Kidney (tissue), 14 donors: ENCODE data around the gene TPM1. TPM values are rescaled to one million over a fixed set of nuclear protein-coding genes. Genes with fewer than 3 reads are reported as not detected.
A peak's percentile ranks its signal among the peaks of the same experiment; 100 is the strongest.

Experiments used
- DNase-seq, 5 donors: peaks; one replicate each; pipeline ENCODE4 v3.0.0-alpha.2; 2013 to 2020
- FAIRE-seq: peaks from 2 replicates; lab custom pipeline; 2012; peaks lifted over from hg19 to GRCh38; lab: Jason Lieb, UNC
- H3K27ac ChIP-seq, 2 donors: one replicate each; pipeline ENCODE4 v1.7.0; 2013; ENCODE audit warnings: low read depth in 2 of 2, low read length in 2 of 2, inconsistent platforms in 1 of 2
- H3K27me3 ChIP-seq: one replicate; pipeline ENCODE4 v1.7.1; 2013; ENCODE audit warnings: low read length, inconsistent platforms; ENCODE audit not compliant: control insufficient read depth, insufficient read depth
- H3K36me3 ChIP-seq, 3 donors: one replicate each; pipeline versions ENCODE4 v1.7.0 to v1.7.1; 2013; ENCODE audit warnings: low read length in 3 of 3, control low read depth in 1 of 3, inconsistent platforms in 1 of 3; ENCODE audit not compliant: insufficient read depth in 3 of 3, control insufficient read depth in 2 of 3
- H3K4me1 ChIP-seq, 3 donors: one replicate each; pipeline versions ENCODE4 v1.7.0 to v1.7.1; 2013; ENCODE audit warnings: low read length in 3 of 3, inconsistent platforms in 1 of 3, low read depth in 1 of 3; ENCODE audit not compliant: control insufficient read depth in 2 of 3, insufficient read depth in 2 of 3
- H3K4me3 ChIP-seq, 3 donors: one replicate each; pipeline versions ENCODE4 v1.7.0 to v1.8.1; 2013; ENCODE audit warnings: low read length in 3 of 3, control low read depth in 1 of 3, inconsistent platforms in 1 of 3
- H3K9ac ChIP-seq, 3 donors: one replicate each; pipeline versions ENCODE4 v1.7.0 to v1.7.1; 2013; ENCODE audit warnings: low read length in 3 of 3, control low read depth in 1 of 3, inconsistent platforms in 1 of 3
- H3K9me3 ChIP-seq, 3 donors: one replicate each; pipeline versions ENCODE4 v1.7.0 to v1.7.1; 2013; ENCODE audit warnings: low read length in 3 of 3, control low read depth in 1 of 3, inconsistent platforms in 1 of 3; ENCODE audit not compliant: control insufficient read depth in 2 of 3, insufficient read depth in 1 of 3
- intact Hi-C: fragments of 100-400 bp; cut with DNase I; formaldehyde crosslinking; loops from one replicate; pipeline ENCODE4 v1.11.1; 2022
- polyA plus RNA-seq: library from polyadenylated mRNA; stranded (reverse); fragments of 350-450 nt; fragmentation: Illumina TruSeq; extraction: RNeasy Lipid Tissue Mini Kit (QIAGEN cat#74804); gene quantifications from one replicate; pipeline ENCODE4 v1.2.3, GENCODE V29; 2014; ENCODE audit warnings: low read depth, low replicate concordance; ENCODE audit not compliant: insufficient read depth
- total RNA-seq: library from RNA; stranded (reverse); fragmentation: NEBNext Ultra II Directional; extraction: Animal tissue kit (Norgen Biotek cat#: 25700); gene quantifications from one replicate; pipeline ENCODE4 v1.2.1, GENCODE V29; 2021
- TF ChIP-seq, protein P1 (sequence below): IDR thresholded peaks from 3 replicates; pipeline ENCODE4 v1.5.1; 2012; ENCODE audit warnings: mild to moderate bottlenecking, moderate library complexity, borderline replicate concordance; ENCODE audit not compliant: insufficient read depth; ENCODE audit errors: extremely low read depth
- donor health status: control.
- donor health status: control.
- donor health status: control.
- donor health status: control.
- donor health status: control.
- donor health status: DM: yes; HTN: yes; CAD: no.
- donor health status: Normal renal cell carcinoma (clear cell type).

TPM1 gene
- total and polyA plus RNA-seq, 2 donors from 2014 or later, result 252 to 473 TPM

DNA sequence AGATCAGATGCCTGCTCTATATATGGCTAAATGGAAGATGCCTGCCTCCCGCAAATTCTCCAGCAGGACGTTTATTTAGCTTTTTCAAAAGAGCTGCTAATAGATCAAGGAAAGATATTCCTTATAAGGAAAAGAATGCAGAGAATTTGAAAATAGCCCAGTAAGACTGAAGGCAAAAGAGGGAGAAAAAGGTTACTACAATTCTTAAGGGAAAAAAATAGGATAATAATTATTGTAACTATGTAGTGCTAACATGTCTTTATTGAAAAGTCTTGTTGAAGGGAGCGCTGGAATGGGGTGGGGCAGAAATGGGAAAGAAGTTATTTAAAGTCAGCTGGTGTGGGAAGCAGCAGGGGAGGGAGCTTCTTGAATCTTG lies 2.9 kb downstream of the TPM1 start:
- TF ChIP-seq, protein P1, sequence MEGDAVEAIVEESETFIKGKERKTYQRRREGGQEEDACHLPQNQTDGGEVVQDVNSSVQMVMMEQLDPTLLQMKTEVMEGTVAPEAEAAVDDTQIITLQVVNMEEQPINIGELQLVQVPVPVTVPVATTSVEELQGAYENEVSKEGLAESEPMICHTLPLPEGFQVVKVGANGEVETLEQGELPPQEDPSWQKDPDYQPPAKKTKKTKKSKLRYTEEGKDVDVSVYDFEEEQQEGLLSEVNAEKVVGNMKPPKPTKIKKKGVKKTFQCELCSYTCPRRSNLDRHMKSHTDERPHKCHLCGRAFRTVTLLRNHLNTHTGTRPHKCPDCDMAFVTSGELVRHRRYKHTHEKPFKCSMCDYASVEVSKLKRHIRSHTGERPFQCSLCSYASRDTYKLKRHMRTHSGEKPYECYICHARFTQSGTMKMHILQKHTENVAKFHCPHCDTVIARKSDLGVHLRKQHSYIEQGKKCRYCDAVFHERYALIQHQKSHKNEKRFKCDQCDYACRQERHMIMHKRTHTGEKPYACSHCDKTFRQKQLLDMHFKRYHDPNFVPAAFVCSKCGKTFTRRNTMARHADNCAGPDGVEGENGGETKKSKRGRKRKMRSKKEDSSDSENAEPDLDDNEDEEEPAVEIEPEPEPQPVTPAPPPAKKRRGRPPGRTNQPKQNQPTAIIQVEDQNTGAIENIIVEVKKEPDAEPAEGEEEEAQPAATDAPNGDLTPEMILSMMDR, result no peak
- intact Hi-C loops, result no loop called here
- H3K4me3 ChIP-seq, result peak overlapping the region; percentile 33 to 75 (median 51)

DNA sequence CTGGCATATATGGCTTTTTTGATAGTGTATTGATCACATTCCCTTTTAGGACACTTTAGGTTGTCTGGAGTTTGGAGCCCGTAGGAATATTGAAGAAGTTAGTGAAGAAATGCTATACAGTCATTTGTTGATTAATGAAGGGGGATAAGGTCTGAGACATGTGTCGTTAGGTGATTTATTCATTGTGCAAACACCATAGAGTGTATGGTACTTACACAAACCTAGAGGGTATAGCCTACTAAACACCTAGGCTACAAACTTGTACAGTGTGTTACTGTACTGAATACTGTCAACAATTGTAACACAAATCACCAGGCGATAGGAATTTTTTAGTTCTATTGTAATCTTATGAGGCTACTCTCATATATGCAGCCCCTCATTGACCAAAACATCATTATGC lies 3.3 kb downstream of the TPM1 start:
- Histone ChIP-seq H3K27me3 (no peaks in the 10 kb centered on the region), H3K9ac (peak overlapping the region in 1 of 3 donors; percentile 37)
- TF ChIP-seq, protein P1, result no peak

More for the DNA sequence above, 2.9 kb downstream of the TPM1 start:
- H3K36me3 ChIP-seq, result peaks cover 0 to 3% (median 0%) of the 10 kb centered on the region in 3 donors
- H3K9me3 ChIP-seq, result no peaks in the 10 kb centered on the region
- FAIRE-seq, result no peak
- peaks cover 11 to 15% (median 11%) of the 10 kb centered on the region in 3 donors for H3K4me1 ChIP-seq
- H3K9ac ChIP-seq, result peak overlapping the region in 1 of 3 donors; percentile 37
- DNase-seq, result no peak
- H3K27me3 ChIP-seq, result no peaks in the 10 kb centered on the region
- peak overlapping the region in 1 of 2 donors; percentile 62 for H3K27ac ChIP-seq

DNA sequence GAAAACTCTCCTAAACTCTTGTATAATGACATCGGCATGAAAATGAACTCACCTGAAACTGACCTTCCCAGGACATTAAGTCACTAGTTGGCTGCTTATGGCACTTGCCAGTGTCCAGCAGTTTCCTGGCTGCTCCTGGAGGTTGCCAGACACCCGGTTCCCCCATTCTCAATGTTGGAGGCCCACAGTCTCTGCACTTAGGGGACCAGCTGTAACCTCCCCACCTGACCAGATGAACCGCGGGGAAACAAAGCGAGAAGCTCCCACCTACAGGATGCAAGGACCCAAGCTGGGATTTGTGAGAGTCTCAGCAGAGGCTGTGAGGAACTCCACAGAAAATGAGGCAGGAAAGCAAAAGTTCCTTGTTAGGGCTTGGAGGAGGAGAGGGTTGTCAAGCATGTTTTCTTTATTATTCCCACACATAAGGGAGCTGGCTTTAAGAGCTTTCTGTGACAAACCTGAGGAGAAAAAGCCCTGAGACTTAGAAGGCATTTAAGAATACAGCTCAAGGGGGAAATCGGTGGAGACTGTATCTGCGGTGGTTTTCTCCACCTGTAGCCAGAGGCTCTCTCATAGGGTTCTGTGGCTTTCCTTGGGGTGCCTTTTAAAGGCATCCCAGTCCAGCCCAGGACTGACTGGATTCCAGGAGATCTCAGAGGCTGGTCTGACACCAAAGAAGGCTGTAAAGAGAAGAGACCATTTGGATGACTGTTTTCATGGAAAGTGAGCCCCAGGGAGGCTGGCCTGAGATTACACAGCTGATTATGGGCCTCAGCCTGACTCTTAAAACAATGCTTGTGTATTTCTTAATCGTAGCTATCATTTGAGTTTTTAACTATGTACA lies 4.6 kb downstream of the TPM1 start:
- peak overlapping the region in 1 of 2 donors; percentile 86 for H3K27ac ChIP-seq
- peak overlapping the region in 2 of 3 donors; percentile 15 to 55 for H3K9ac ChIP-seq
- DNase-seq (no peak), FAIRE-seq (no peak)
- intact Hi-C loops, result no loop called here
- H3K36me3 ChIP-seq, result peaks cover 0 to 3% (median 0%) of the 10 kb centered on the region in 3 donors
- no peaks in the 10 kb centered on the region for H3K9me3 ChIP-seq
- H3K4me1 ChIP-seq, result peaks cover 16 to 29% (median 27%) of the 10 kb centered on the region in 3 donors
- H3K27me3 ChIP-seq, result no peaks in the 10 kb centered on the region
- peak overlapping the region in 1 of 3 donors; percentile 78 for H3K4me3 ChIP-seq
- TF ChIP-seq, protein P1, result no peak

More for the DNA sequence above, 3.3 kb downstream of the TPM1 start:
- FAIRE-seq, result no peak
- H3K4me1 ChIP-seq, result peaks cover 12 to 19% (median 15%) of the 10 kb centered on the region in 3 donors
- intact Hi-C loops, result no loop called here
- DNase-seq, result no peak
- peaks cover 0 to 3% (median 0%) of the 10 kb centered on the region in 3 donors for H3K36me3 ChIP-seq
- H3K9me3 ChIP-seq, result no peaks in the 10 kb centered on the region
- peak overlapping the region in 2 of 3 donors; percentile 34 to 51 for H3K4me3 ChIP-seq
- peak overlapping the region in 1 of 2 donors; percentile 62 for H3K27ac ChIP-seq
